NK-92 (cell line): Measurements from ENCODE around the gene SCGN.

ENCODE experiments used
- DNase-seq: peaks from one replicate; lab custom pipeline; 2025; ENCODE audit not compliant: unreplicated experiment; lab: John Stamatoyannopoulos, UW

The SCGN gene

GRCh38 chr6:25640446-25640845, 11.6 kb upstream of the SCGN start:
- no peak for DNase-seq

- no peak for DNase-seq
Measured at GRCh38 chr6:25640891-25641290, 11.1 kb upstream of the SCGN start.

GRCh38 chr6:25641377-25641776, 10.6 kb upstream of the SCGN start:
- DNase-seq: no peak

- DNase-seq: no peak
Measured at GRCh38 chr6:25641940-25642666, 9.9 kb upstream of the SCGN start.

GRCh38 chr6:25642667-25643328, 9.2 kb upstream of the SCGN start:
- no peak for DNase-seq

- DNase-seq: no peak
Measured at GRCh38 chr6:25645916-25646315, 6.1 kb upstream of the SCGN start.

- no peak for DNase-seq
Measured at GRCh38 chr6:25649611-25650010, 2.4 kb upstream of the SCGN start.

- DNase-seq: no peak
Measured at GRCh38 chr6:25655723-25656122, 3.7 kb downstream of the SCGN start.

- DNase-seq: no peak
Measured at GRCh38 chr6:25659633-25660368, 7.8 kb downstream of the SCGN start.

- no peak for DNase-seq
Measured at GRCh38 chr6:25660512-25660911, 8.5 kb downstream of the SCGN start.

GRCh38 chr6:25661129-25661779, 9.2 kb downstream of the SCGN start:
- no peak for DNase-seq

GRCh38 chr6:25665455-25665854, 13.4 kb downstream of the SCGN start:
- no peak for DNase-seq

- DNase-seq: no peak
Measured at GRCh38 chr6:25669413-25669812, 17.4 kb downstream of the SCGN start.

GRCh38 chr6:25670208-25670607, 18.2 kb downstream of the SCGN start:
- DNase-seq: no peak

GRCh38 chr6:25670793-25671513, 18.9 kb downstream of the SCGN start:
- DNase-seq: no peak

GRCh38 chr6:25671652-25672051, 19.6 kb downstream of the SCGN start:
- DNase-seq: no peak

- DNase-seq: no peak
Measured at GRCh38 chr6:25675167-25675566, 23.2 kb downstream of the SCGN start.

GRCh38 chr6:25676775-25677174, 24.8 kb downstream of the SCGN start:
- DNase-seq: no peak

GRCh38 chr6:25681848-25682247, 29.8 kb downstream of the SCGN start:
- no peak for DNase-seq

- no peak for DNase-seq
Measured at GRCh38 chr6:25682324-25682723, 30.3 kb downstream of the SCGN start.

GRCh38 chr6:25684565-25684964, 32.5 kb downstream of the SCGN start:
- no peak for DNase-seq
